NCI-H2227 treated with DMSO at 0.1 percent for 48 hours (cell line): Measurements from ENCODE around the gene STUM.
"Not testable (repeated sequence)": the region's sequence is repeated elsewhere in the genome, so short reads cannot be mapped to it uniquely, and the experiment has no call there.

Source experiments
- DNase-seq: peaks from one replicate; lab custom pipeline; 2025; lab: John Stamatoyannopoulos, UW

Gene STUM

GRCh38 chr1:226627050-226627755, 78.6 kb downstream of the STUM start:
- no peak for DNase-seq

DNA sequence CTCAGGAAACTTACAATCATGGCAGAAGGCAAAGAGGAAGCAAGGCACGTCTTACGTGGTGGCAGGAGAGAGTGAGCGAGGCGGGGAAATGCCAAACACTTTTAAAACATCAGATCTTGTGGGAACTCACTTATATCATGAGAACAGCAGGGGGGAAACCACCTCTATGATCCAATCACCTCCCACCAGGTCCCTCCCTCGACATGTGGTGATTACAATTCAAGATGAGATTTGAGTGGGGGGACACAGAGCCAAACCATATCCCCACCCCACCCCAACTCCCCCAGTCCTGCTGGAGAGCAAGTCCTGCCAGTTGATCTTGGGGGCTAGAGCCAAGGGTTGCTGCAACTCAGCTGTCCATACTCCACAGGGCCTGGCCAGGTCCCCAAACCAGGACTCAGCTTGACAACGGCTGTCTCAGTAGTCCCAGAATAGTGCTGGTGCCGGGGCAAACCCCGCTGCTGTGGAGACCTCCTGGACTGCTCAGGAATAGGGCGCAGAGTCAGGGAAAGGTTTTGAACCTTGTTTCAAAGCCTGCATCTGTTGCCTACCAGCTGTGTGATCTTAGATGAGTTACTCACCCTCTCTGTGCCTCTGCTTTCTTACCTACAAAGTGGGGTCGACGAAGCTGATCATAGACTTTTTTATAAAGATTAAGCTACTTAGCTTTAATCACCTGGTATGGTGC, 79.5 kb downstream of the STUM start:
- no peak for DNase-seq

DNA sequence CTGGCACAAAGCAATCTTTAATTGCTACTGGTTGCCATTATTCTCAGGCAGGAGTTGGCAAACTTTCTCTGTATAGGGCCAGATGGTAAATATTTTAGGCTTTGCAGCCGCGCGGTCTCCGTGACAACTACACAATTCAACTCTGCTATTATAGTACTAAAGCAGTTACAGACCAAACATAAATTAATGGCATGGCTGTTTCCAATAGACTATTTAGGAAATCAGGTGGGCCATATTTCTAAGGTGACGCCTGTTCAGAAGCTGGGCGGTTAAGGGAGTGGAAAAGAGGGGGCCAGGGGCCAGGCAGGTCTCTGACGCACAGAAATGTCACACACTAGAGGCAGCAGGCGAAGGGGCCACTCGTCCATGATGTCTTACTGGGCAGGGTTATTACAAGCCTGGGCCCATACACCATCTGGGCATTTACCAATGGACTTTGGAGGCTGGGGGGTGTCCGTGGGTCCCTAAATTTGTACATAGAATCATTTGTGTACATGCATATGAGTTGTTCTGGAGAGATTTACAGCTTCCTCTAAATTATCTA, 80.1 kb downstream of the STUM start:
- no peak for DNase-seq

GRCh38 chr1:226629210-226629895, 80.8 kb downstream of the STUM start:
- no peak for DNase-seq

DNA sequence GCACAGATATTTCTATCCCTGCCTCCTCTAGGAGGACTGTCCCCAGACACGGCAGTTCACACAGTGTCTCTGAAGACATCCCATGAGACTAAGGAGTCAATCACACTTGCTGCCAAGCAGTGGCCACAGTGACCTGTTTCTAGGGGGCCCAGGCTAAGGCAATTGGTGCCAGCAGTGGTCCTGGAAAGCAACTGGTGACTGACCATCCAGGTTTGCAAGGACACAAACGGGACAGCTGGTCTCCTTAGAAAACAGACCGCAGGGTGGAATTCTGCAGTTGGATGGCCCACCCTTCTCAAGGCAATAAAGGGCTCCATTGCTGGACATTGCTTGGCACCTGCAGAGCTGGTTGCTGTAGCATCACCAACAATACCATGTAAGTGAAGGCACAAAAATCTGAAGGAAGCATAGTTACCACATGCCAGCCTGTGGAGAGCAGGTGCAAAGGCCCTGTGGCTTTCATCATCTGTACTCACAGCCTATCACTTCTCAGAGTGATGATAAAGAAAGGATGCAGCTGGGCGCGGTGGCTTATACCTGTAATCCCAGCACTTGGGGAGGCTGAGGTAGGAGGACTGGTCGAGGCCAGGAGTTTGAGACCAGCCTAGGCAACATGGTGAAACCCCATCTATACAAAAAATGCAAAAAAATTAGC, 81.5 kb downstream of the STUM start:
- DNase-seq: no peak

- no peak for DNase-seq
Observed at GRCh38 chr1:226630592-226630991, 82.0 kb downstream of the STUM start.

- DNase-seq: no peak
Observed at GRCh38 chr1:226631229-226632000, 82.9 kb downstream of the STUM start.

GRCh38 chr1:226632169-226632879, 83.8 kb downstream of the STUM start:
- DNase-seq: no peak

DNA sequence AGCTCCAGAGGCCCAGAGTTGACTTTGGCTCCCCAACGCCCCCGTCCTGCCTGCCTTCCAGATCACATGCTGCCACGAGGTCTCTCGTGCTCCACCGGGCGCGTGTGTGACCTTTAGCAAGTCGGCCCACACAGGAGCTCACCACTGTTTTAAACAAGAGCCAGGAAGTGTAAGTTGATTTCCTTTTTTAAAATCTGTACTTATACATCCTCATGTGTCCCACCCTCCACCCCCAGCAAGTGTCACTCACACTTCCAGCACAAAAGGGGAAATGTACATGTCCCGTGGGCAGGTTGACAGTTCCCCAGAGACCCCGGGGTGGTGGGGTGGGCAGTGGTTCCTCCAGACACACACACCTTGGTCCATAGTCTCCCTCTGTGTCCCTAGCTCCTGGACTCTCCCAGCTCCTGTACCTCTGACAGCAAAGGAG, 84.4 kb downstream of the STUM start:
- no peak for DNase-seq

- DNase-seq: no peak
Observed at GRCh38 chr1:226633541-226634165, 85.1 kb downstream of the STUM start.

- peak; percentile 27 for DNase-seq
Observed at GRCh38 chr1:226634166-226634588, 85.6 kb downstream of the STUM start.

DNA sequence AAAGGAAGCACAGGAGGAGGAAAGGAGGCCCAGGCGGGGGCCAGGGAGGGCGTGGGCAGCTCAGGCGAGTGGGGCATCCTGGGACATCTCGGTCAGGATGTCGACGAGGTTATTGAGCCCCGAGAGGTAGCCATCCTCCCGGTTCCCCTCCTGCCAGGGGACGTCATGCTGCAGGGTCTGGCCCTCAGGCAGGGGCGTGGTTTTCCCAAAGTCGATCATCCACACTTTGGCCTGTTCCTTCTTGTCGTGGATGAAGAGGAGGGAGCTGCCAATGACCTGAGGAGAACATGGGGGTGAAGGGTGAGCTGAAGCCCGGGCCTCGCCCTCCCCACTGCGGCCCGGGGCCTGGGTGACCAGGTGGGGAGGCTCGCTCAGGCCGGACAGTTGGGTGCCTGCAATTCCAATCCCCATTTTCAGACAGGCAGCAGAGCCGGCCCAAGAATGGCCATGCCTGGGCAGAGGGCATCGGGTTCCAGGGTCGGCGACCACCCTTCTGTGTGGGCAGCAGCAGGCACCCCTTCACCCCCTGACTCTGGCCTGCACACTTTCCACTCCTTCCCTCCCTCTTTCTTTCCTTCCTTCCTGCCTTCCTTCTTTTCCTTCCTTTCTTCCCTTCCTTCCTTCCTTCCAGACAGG, 86.2 kb downstream of the STUM start:
- no peak for DNase-seq

GRCh38 chr1:226635456-226635941, 86.9 kb downstream of the STUM start:
- no peak for DNase-seq

DNA sequence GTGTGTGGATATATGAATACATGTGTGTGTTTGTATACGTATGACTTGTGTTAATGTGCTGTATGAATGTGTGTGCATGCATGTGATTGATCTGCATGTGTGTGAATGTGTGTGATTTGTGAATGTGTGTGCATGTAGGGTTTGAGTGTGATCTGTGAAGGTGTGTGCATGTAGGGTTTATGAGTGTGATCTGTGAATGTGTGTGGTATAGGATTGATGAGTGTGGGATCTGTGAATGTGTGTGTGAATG, 88.2 kb downstream of the STUM start:
- no peak for DNase-seq

GRCh38 chr1:226637147-226637935, 88.8 kb downstream of the STUM start:
- peak; percentile 18 for DNase-seq

GRCh38 chr1:226638001-226638601, 89.5 kb downstream of the STUM start:
- DNase-seq: no peak

GRCh38 chr1:226638608-226639007, 90.0 kb downstream of the STUM start:
- DNase-seq: no peak

- not testable (repeated sequence) for DNase-seq
Observed at GRCh38 chr1:226639206-226639605, 90.6 kb downstream of the STUM start.

DNA sequence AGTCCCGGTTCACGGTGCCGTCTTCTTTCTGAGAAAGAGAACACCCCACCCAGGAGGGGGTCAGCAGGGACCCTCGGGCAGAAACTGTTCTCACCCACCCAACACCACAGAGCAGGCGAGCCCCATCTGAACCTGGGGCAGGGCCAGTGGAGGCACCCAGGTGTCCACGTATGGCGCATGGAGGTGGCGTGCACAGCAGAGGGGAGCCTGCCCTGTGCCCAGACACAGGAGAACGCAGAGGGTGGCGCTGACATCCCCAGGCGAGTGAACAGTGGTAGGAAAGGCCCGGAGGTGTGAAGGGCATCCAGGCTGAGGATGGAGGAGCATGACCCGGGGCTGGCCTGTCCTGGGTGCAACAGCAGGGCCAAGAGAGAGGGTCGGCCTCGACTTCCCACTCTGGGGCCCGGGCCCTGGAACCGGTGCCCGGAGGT, 91.1 kb downstream of the STUM start:
- DNase-seq: no peak
